Measurements from ENCODE around the gene ERCC6L. TPM values are rescaled to one million over a fixed set of nuclear protein-coding genes. Genes with fewer than 3 reads are reported as not detected.

The ERCC6L gene
- total RNA-seq, 4 donors from 2014 or later: under 0.01 to 0.21 TPM; not detected in 2

GRCh38 chrX:72158773-72159172, 80.1 kb downstream of the ERCC6L start:
- 88 to 94% methylated on average over 2 to 3 of the region's 3 CpGs for WGBS, 2 donors

More at GRCh38 chrX:72158773-72159172, 80.1 kb downstream of the ERCC6L start:
- Histone ChIP-seq H3K27me3 (peaks cover 0 to 9% of the 10 kb centered on the region in 2 donors), H3K4me1 (no peaks in the 10 kb centered on the region), H3K27ac (no peak overlapping the region), H3K9me3 (no peaks in the 10 kb centered on the region), H3K36me3 (no peaks in the 10 kb centered on the region), H3K4me3 (no peak overlapping the region)
- TF ChIP-seq EP300 (IDR thresholded peaks at IDR 0.05) (no peak), POLR2A (IDR thresholded peaks at IDR 0.05) (no peak)
- TF ChIP-seq, protein P1, sequence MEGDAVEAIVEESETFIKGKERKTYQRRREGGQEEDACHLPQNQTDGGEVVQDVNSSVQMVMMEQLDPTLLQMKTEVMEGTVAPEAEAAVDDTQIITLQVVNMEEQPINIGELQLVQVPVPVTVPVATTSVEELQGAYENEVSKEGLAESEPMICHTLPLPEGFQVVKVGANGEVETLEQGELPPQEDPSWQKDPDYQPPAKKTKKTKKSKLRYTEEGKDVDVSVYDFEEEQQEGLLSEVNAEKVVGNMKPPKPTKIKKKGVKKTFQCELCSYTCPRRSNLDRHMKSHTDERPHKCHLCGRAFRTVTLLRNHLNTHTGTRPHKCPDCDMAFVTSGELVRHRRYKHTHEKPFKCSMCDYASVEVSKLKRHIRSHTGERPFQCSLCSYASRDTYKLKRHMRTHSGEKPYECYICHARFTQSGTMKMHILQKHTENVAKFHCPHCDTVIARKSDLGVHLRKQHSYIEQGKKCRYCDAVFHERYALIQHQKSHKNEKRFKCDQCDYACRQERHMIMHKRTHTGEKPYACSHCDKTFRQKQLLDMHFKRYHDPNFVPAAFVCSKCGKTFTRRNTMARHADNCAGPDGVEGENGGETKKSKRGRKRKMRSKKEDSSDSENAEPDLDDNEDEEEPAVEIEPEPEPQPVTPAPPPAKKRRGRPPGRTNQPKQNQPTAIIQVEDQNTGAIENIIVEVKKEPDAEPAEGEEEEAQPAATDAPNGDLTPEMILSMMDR (IDR thresholded peaks at IDR 0.05): no peak
- no peak for DNase-seq (ENCODE audit: low spot score in 2 of 2)

Small RNA genes lying within 50 kb of the gene (small RNA-seq; reads per million reads assigned to genes)
- gene RF00019: not detected

Other genes with a start within 250 kb of the ERCC6L start
- gene RTL5, start 107.1 kb downstream of the ERCC6L start, total RNA-seq: 10 to 100 TPM in 1 of 4 donors, 1 to 10 TPM in 3; 6.5 to 14.7 (median 7.8) TPM
- gene PIN4, start 57.3 kb downstream of the ERCC6L start, total RNA-seq: 10 to 100 TPM in 2 of 4 donors, 1 to 10 TPM in 2; 5.7 to 12.5 (median 8.6) TPM
- gene RPS4X, start 38.2 kb upstream of the ERCC6L start, total RNA-seq: 100 to 1,000 TPM; 573 to 781 (median 713) TPM
- 1 to 10 TPM in 1 of 4 donors, under 1 TPM in 2, not detected in 1; 0.60 to 1.7 (median 0.84) TPM for gene CITED1, start 66.9 kb upstream of the ERCC6L start, total RNA-seq